Dendritic cell treated with granulocyte-macrophage colony-stimulating factor and Interleukin-4, amounts not matched to agents 40 ng/mL and 50 ng/mL, for 4 days (primary cell): ENCODE data around the gene IFI35.
A peak's percentile ranks its signal among the peaks of the same experiment; 100 is the strongest.

ENCODE experiments used
- H3K27ac Mint-ChIP-seq: one replicate; pipeline ENCODE4 v1.8.0; 2022; ENCODE audit warnings: mild to moderate bottlenecking, mixed read lengths
- H3K27me3 Mint-ChIP-seq: one replicate; pipeline ENCODE4 v1.8.0; 2022; ENCODE audit warnings: mild to moderate bottlenecking, mixed read lengths
- H3K36me3 Mint-ChIP-seq: one replicate; pipeline ENCODE4 v1.8.0; 2022; ENCODE audit warnings: low read depth, mixed read lengths
- H3K4me1 Mint-ChIP-seq: one replicate; pipeline ENCODE4 v1.8.0; 2022; ENCODE audit warnings: low read depth, mixed read lengths
- H3K4me3 Mint-ChIP-seq: one replicate; pipeline ENCODE4 v1.8.0; 2022; ENCODE audit warnings: mild to moderate bottlenecking, moderate library complexity, mixed read lengths
- H3K9me3 Mint-ChIP-seq: one replicate; pipeline ENCODE4 v1.8.0; 2022; ENCODE audit warnings: mixed read lengths
- intact Hi-C: fragments of 100-400 bp; cut with micrococcal nuclease; formaldehyde crosslinking; loops from one replicate; pipeline ENCODE4 v1.15.0; 2022

IFI35 gene

DNA sequence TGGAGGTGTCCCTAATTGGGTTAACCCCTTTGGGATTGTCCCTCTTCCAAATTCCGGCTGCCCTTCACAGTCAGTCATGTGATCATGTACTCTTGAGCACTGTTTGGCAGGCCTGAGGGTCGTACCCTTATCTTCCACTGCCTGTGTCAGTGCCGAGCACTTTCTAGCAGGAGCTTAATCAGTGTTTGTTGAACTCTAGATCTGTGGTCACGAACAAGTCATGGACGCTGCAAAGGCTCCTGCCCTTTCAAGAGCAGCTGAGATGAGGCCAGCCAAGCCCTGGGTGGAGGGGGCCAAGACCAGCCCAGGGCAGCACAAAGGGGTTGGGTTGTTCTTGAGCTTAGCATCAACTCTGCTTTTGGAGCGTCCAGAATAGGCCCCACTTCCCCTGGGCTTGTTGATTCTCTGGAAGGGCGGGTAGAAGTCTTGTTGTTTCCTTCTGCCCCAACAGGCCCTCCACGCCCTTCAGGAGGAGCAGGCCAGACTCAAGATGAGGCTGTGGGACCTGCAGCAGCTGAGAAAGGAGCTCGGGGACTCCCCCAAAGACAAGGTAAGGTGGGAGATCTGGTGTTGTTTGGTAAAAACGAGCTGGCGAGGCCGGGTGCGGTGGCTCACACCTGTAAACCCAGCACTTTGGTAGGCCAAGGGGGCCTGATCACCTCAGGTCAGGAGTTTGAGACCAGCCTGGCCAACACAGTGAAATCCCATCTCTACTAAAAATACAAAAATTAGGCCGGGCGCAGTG, 5.3 kb downstream of the IFI35 start:
- Mint-ChIP-seq H3K4me1 (peaks cover 60% of the 10 kb centered on the region), H3K36me3 (peaks cover 65% of the 10 kb centered on the region), H3K27me3 (no peaks in the 10 kb centered on the region)

DNA sequence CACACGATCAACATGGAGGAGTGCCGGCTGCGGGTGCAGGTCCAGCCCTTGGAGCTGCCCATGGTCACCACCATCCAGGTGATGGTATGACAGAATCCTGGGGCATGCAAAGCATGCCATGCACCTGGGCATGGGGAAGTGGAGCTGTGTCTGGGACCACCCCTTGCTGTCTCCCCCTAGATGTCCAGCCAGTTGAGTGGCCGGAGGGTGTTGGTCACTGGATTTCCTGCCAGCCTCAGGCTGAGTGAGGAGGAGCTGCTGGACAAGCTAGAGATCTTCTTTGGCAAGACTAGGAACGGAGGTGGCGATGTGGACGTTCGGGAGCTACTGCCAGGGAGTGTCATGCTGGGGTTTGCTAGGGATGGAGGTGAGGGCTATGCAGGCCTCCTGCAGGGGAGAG, 6.7 kb downstream of the IFI35 start:
- Mint-ChIP-seq H3K4me3 (no peak overlapping the region), H3K27me3 (no peaks in the 10 kb centered on the region), H3K36me3 (peaks cover 78% of the 10 kb centered on the region), H3K9me3 (no peaks in the 10 kb centered on the region), H3K27ac (no peak overlapping the region), H3K4me1 (peaks cover 66% of the 10 kb centered on the region)
- intact Hi-C loops: no loop called here

More for the DNA sequence above, 5.3 kb downstream of the IFI35 start:
- no peak overlapping the region for H3K4me3 Mint-ChIP-seq
- intact Hi-C loops: no loop called here
- H3K9me3 Mint-ChIP-seq: no peaks in the 10 kb centered on the region
- peak overlapping the region; percentile 50 for H3K27ac Mint-ChIP-seq

DNA sequence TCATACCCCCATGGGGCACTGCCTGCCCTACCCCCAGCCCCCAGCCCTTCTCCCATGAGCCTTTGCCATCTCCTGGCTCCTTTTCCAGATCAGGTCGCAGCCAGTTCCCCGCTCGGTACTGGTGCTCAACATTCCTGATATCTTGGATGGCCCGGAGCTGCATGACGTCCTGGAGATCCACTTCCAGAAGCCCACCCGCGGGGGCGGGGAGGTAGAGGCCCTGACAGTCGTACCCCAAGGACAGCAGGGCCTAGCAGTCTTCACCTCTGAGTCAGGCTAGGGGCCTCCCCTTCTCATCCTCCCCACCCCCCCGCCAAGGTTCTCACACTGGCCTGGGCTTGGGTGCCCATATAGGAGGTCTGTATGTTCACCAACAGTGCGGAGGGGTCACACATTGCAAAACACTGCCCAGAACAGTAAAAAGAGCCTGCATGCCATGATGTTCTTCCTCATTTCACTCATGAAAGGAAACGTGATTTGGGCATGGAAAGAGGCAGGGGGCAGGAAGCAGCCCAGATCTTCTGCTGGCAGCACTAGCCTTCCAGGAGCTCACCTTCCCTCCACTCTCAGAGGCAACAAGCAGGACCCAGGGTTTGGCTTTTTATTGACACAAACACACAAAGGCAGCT, 7.5 kb downstream of the IFI35 start:
- intact Hi-C loops: no loop called here
- H3K27ac Mint-ChIP-seq: peak overlapping the region; percentile 73
- peaks cover 83% of the 10 kb centered on the region for H3K36me3 Mint-ChIP-seq
- H3K4me3 Mint-ChIP-seq: peak overlapping the region; percentile 1
- peaks cover 73% of the 10 kb centered on the region for H3K4me1 Mint-ChIP-seq
- H3K9me3 Mint-ChIP-seq: no peaks in the 10 kb centered on the region
- H3K27me3 Mint-ChIP-seq: no peaks in the 10 kb centered on the region

DNA sequence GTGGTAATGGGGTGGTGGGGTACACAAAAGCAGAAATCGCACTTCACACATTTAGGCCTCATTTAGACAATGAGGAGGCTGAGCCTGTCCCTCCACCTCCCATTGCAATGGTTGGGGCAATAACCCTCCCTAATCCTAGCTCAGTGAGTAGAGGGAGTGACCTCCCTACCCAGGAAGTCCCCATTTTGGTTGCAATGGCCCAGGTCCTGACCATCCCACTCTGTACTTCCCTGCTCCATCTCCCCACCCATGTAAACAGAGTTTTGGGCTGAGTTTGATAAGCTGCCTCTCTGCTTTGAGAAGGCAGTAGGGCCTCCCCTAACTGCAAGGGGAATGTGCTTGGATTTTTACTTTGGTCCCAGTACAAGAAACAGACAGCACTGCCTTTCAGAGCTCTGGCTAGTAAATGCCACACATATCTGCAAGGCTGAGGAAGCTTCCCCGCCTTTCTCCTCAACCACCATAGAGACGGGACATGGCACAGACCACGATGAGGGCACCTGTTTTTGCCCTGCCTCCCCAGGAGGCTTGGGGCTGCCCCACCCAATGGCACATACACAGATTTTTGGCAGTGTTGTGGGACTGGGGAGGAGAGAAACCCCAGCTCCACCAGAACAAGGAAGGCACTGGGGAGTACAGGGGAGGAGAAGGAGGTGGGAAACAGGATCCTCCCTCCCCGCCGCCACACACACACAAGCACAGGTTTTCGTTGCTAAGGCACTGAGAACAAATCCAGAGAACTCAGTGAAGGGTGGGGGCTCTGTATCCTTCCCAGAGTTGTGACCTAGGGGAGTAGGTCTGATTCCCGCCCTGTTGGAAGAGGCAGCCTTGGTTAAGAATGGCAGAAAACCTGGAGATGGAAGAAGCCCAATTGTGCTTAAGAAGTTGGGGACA, 8.3 kb downstream of the IFI35 start:
- H3K27me3 Mint-ChIP-seq: no peaks in the 10 kb centered on the region
- peak overlapping the region; percentile 73 for H3K27ac Mint-ChIP-seq
- H3K4me3 Mint-ChIP-seq: no peak overlapping the region
- peaks cover 79% of the 10 kb centered on the region for H3K4me1 Mint-ChIP-seq
- no peaks in the 10 kb centered on the region for H3K9me3 Mint-ChIP-seq
- intact Hi-C loops: no loop called here
- peaks cover 89% of the 10 kb centered on the region for H3K36me3 Mint-ChIP-seq

DNA sequence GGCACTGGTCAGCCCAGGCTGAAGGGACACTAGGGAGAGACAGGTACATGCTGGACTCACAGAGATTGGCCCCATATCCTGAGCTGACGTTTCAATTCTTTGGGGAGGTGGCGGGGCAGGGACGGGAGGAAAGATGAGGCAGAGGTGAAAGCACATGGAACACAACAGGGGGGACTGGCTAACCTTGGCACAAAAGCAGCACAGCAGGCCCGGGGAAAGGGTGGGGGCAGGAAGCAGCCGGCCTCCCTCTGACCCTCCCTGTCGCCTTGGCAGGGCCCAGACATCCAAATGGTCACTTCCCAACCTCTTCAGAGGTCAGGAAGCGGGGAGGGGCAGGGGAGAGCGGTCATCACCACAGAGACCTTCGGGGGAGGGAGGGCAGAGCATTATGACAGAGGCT, 9.0 kb downstream of the IFI35 start:
- peak overlapping the region; percentile 73 for H3K27ac Mint-ChIP-seq
- peaks cover 79% of the 10 kb centered on the region for H3K4me1 Mint-ChIP-seq
- H3K27me3 Mint-ChIP-seq: no peaks in the 10 kb centered on the region
- H3K9me3 Mint-ChIP-seq: no peaks in the 10 kb centered on the region
- intact Hi-C loops: no loop called here
- no peak overlapping the region for H3K4me3 Mint-ChIP-seq
- H3K36me3 Mint-ChIP-seq: peaks cover 89% of the 10 kb centered on the region

DNA sequence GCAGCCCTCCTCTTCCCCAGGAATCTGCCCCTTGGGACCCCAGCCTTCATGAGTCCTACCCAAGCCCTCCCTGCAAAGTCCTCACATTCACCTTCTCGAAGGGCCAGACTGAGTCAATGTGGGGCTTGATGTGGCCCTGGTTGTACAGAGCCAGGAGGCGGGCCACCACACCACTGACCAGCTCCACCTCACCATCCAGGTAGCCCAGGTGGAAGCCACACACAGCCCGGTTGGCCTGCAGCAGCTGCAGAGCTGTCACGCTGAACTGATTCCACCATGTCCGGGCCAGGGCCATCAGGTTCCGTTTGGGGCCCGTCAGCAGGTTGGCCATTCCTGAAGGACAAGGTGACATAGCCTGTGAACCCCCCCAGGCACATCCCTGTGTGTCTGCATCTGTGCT, 9.6 kb downstream of the IFI35 start:
- H3K27ac Mint-ChIP-seq: no peak overlapping the region
- peaks cover 94% of the 10 kb centered on the region for H3K36me3 Mint-ChIP-seq
- intact Hi-C loops: no loop called here

DNA sequence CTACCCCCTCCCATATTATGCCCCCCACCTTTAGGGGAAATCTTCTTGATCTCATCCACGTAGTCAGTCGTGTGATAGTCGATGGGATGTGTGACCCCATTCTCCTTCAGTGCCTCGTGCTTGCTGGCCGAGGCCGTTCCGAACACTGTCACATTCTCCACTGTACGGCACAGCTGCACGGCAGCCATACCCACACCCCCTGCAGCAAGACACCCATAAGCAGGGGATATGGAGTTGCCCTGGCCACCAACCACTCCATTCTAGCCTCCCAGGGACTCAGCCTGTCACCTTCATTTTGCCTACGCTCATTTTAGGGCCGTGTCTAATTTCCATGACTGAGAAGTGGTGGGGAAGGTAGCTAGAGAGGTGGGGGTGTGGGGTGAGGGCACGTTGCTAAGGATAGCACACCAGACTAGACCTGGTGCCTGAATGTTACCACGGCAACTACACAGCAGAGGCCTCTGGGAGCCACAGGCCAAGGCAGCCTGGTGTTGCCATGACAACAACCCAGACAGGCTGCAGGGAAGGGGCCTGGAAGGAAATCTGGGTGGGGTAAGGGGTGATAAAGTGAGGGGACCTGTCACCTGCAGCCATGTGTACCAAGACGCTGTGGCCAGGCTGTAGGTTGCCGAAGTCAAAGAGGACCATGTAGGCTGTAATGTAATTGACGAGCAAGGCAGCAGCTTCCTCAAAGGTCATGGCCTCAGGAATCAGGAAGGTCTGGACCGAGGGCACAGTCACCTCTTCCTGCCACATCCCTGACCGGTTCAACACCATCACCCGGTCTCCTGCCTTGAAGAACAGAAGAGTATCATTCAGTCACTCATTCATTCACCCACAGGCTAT, 11.6 kb downstream of the IFI35 start:
- Mint-ChIP-seq H3K4me1 (peaks cover 69% of the 10 kb centered on the region), H3K27ac (no peak overlapping the region), H3K36me3 (peaks cover 88% of the 10 kb centered on the region), H3K4me3 (no peak overlapping the region), H3K9me3 (no peaks in the 10 kb centered on the region), H3K27me3 (no peaks in the 10 kb centered on the region)
- intact Hi-C loops: no loop called here

More for the DNA sequence above, 9.6 kb downstream of the IFI35 start:
- no peak overlapping the region for H3K4me3 Mint-ChIP-seq
- peaks cover 82% of the 10 kb centered on the region for H3K4me1 Mint-ChIP-seq
- no peaks in the 10 kb centered on the region for H3K9me3 Mint-ChIP-seq
- no peaks in the 10 kb centered on the region for H3K27me3 Mint-ChIP-seq

DNA sequence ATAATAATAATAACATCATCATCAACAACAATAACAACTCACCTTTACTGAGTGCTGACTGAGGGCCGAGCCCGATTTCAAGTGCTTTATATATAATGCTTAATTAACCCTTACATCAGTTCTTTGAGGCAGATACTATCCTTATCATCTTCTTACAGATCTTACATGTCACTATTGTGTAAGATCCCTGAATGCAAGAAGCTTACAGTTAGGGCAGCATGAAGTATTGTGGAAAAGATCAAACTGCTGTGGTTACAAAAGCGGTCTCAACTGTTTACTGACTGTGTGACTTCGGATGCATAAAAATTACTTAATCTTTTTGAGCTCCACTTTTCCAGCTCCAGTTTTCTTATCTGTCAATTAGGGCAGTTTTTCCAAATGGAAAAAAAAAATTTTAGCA, 12.3 kb downstream of the IFI35 start:
- intact Hi-C loops: no loop called here
- no peaks in the 10 kb centered on the region for H3K27me3 Mint-ChIP-seq
- no peaks in the 10 kb centered on the region for H3K9me3 Mint-ChIP-seq
- peaks cover 62% of the 10 kb centered on the region for H3K4me1 Mint-ChIP-seq
- peaks cover 81% of the 10 kb centered on the region for H3K36me3 Mint-ChIP-seq
- no peak overlapping the region for H3K4me3 Mint-ChIP-seq
- peak overlapping the region; percentile 69 for H3K27ac Mint-ChIP-seq

DNA sequence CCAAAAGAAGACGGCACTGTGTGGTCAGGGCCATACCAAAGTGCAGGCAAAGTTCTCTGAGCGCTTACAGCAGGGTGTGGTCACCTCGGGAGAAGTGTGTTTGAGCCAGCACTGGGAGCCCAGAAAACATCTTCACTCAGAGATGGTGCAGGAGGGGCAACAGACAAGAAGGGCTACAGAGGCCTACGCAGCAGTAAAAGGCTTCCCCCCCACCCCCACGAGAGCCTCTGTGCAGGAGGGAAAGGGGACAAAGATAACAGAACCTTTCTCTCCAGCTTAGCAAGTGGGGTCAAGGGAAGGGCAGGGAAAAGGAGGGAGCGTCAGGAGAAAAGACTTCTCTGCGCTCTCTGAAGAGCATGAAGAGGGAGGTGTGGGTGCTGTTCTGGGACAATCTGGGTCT, 12.8 kb downstream of the IFI35 start:
- peak overlapping the region; percentile 98 for H3K4me3 Mint-ChIP-seq
- intact Hi-C loops: no loop called here
- H3K4me1 Mint-ChIP-seq: peaks cover 60% of the 10 kb centered on the region
- H3K9me3 Mint-ChIP-seq: no peaks in the 10 kb centered on the region
- H3K27me3 Mint-ChIP-seq: peaks cover 3% of the 10 kb centered on the region
- H3K36me3 Mint-ChIP-seq: peaks cover 76% of the 10 kb centered on the region
- H3K27ac Mint-ChIP-seq: peak overlapping the region; percentile 69

DNA sequence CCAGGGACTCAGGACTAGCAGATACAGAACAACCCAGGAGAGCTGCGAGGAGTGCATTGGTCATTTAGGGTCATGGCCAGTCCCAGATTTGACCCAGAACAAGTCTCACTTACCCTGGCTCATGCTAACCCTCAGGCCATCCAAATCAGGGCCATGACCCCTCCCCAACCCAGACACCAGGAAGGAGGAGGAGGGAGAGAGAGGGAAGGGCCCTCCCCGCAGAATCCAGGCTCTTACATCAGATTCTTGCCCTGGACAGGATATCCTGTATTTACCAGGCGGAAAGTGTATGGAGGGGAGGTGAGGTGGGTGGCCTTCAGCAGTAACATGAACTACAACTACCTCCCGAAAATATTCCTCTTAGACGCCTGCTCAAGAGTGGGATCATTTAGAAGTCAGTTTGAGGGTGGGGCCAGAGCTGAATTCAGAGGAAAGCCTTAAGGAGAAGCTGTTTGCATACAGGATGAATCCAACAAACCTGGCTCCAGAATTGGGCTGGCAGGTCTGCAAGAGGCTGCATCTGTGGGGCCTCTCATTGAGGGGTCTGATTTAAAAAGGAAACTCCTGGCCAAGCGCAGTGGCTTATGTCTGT, 13.5 kb downstream of the IFI35 start:
- Mint-ChIP-seq H3K9me3 (no peaks in the 10 kb centered on the region), H3K27ac (peak overlapping the region; percentile 91), H3K4me1 (peaks cover 60% of the 10 kb centered on the region), H3K36me3 (peaks cover 69% of the 10 kb centered on the region), H3K4me3 (peak overlapping the region; percentile 98), H3K27me3 (peaks cover 8% of the 10 kb centered on the region)
- intact Hi-C loops: loop anchor here (5.0 kb wide), 1 partner anchor 107 kb away; the partner anchor contains the start of gene BRCA1

DNA sequence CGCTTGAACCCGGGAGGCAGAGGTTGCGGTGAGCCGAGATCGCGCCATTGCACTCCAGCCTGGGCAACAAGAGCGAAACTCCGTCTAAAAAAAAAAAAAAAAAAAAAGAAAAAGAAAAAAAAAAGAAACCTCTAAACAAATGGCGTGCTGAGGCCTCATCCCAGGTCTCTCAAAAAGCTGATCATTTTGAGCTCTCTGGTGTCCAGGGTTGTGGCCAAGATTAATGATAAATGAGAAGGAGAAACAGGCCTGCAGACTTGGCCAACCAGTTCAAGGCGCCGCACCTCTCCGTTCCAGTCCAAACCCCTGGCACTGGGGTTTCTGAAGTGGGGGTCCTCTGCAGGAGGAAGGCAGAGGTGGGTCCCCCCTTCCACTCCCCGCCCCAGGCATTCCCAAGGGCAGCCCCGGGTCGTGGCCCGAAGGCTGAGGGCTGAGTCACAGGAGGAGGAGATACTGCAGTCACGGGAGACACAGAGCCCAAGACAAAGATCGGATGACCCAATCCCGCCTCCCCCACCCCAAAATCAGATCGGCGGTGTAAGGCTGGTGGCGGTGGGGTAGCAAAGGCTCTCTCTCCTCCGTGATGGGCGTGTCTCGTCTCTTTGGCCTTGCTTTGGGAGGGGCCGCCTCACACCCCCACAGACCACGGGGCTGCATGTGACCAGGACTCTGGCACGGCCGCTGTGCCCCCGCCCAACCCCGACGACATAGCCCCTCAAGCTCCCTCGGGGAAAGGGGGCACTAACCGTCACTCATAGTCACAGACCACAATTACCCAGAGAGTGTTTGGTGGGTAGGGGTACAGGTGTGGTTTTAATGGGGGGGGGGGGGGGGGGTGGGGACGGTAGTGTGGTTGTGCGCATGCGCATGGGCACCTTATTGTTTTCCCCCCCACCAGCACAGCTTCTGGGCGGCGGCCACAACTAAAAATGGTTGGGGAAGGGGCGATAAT, 14.5 kb downstream of the IFI35 start:
- Mint-ChIP-seq H3K4me3 (peak overlapping the region; percentile 98), H3K4me1 (peaks cover 54% of the 10 kb centered on the region), H3K36me3 (peaks cover 60% of the 10 kb centered on the region), H3K27me3 (peaks cover 13% of the 10 kb centered on the region), H3K9me3 (no peaks in the 10 kb centered on the region), H3K27ac (peak overlapping the region; percentile 91)
- intact Hi-C loops: loop anchor here (5.0 kb wide), 1 partner anchor 106 kb away; the partner anchor contains the start of gene BRCA1
